Measurements from ENCODE around the gene COPG1. TPM values are rescaled to one million over a fixed set of nuclear protein-coding genes. Genes with fewer than 3 reads are reported as not detected.
"Not testable (repeated sequence)": the region's sequence is repeated elsewhere in the genome, so short reads cannot be mapped to it uniquely, and the experiment has no call there.

COPG1 gene
- total and polyA plus RNA-seq, 2 of the 4 experiments (the other 2 are of a cell fraction), result 203 to 446 TPM

DNA sequence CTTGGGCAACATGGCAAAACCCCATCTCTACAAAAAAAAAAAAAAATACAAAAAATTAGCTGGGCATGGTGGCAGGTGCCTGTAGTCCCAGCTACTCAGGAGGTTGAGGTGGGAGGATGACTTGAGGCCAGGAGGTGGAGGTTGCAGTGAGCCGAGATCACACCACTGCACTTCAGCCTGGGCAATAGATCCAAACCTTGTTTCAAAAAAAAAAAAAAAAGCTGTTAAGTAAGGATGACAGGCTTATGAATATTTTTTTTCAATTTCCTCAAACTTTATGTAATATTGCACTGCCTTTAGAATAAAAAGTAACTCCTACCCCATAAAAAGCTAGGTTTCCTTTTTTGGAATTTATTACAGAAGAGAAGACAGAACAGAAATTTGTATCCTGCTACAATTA is 25.0 kb upstream of the COPG1 start:
- Histone ChIP-seq H3K4me1 (ENCODE audit: control insufficient read depth, insufficient read depth, low read length) (peaks cover 15% of the 10 kb centered on the region), H3K4me2 (ENCODE audit: low read depth, low read length) (0 out of 2 replicates have a peak overlapping the region, but pooled peaks have one; percentile 11), H2BK120ac (ENCODE audit: low read depth, low read length) (peak overlapping the region; percentile 75; the same call in 1 of the 2 replicates), H2BK5ac (ENCODE audit: low read depth, low read length, poor library complexity, severe bottlenecking) (peak overlapping the region; percentile 69), H3K9me1 (ENCODE audit: insufficient read depth, low read length) (peaks cover 19% of the 10 kb centered on the region)
- H4K20me1 ChIP-seq (ENCODE audit: insufficient read depth, low read length); H3K9ac ChIP-seq (ENCODE audit: low read depth, low read length); H3K18ac ChIP-seq (ENCODE audit: low read depth, low read length); H3K27me3 ChIP-seq (ENCODE audit: control insufficient read depth, insufficient read depth, low read length); H3K4ac ChIP-seq (ENCODE audit: low read depth, low read length); DNase-seq; H4K91ac ChIP-seq (ENCODE audit: insufficient read depth, low read depth, low read length); H2BK15ac ChIP-seq (ENCODE audit: low read depth, low read length); H2AK5ac ChIP-seq (ENCODE audit: low read depth, low read length); intact Hi-C loops (cut with micrococcal nuclease); H2AK9ac ChIP-seq (replicated peaks; ENCODE audit: low read depth, low read length, poor library complexity); H2AFZ ChIP-seq (replicated peaks; ENCODE audit: low read length, poor library complexity); H3K27ac ChIP-seq (ENCODE audit: insufficient read depth, low read length); dilution Hi-C loops (cut with HindIII; ENCODE audit: low sequenced_read_pairs, unreplicated experiment); H3K14ac ChIP-seq (replicated peaks; ENCODE audit: low read depth, low read length); ATAC-seq (ENCODE audit: low read depth); H4K5ac ChIP-seq (ENCODE audit: low read depth, low read length); H2BK20ac ChIP-seq (ENCODE audit: low read depth, low read length); H3K9me3 ChIP-seq (ENCODE audit: control insufficient read depth, insufficient read depth, low read length); H3K36me3 ChIP-seq (ENCODE audit: control insufficient read depth, insufficient read depth, low read length); H3K79me1 ChIP-seq (ENCODE audit: low read depth in 1 of 2, low read length in 2 of 2); H3K23ac ChIP-seq (ENCODE audit: low read depth, low read length); BruUV-seq (replicated peaks); in situ Hi-C loops (cut with MboI; ENCODE audit: low sequenced_read_pairs); H4K8ac ChIP-seq (ENCODE audit: low read depth in 2 of 2, low read length in 2 of 2); H3K4me3 ChIP-seq (ENCODE audit: insufficient read depth, low read depth, low read length); H3K56ac ChIP-seq (ENCODE audit: extremely low read depth, insufficient read depth, low read length): not testable (repeated sequence)
- ChIA-PET POLR2A (ENCODE audit: unreplicated experiment) (interaction anchor here (0.6 kb wide), 3 partner anchors 8 to 287 kb away, joined by 3 to 9 read pairs (median 5); no protein-coding TSS in a partner anchor), CTCF (interaction anchor here (0.9 to 1.2 kb wide), 2 partner anchors 31 to 62 kb away, joined by 3 to 4 read pairs; no protein-coding TSS in a partner anchor)
- WGBS, 2 experiments (ENCODE audit: extremely low coverage in 2 of 2, insufficient read length in 1 of 2), result no CpG with 5 or more reads among the region's 1 CpG

Measured in IMR-90 (cell line).